GM12801 (cell line): Measurements from ENCODE around the gene NFIC.

Experiments used
- CTCF ChIP-seq: IDR thresholded peaks from one replicate; pipeline ENCODE4 v1.5.1; 2011; ENCODE audit warnings: control low read depth; ENCODE audit not compliant: insufficient read length; ENCODE audit errors: extremely low read depth

The NFIC gene

GRCh38 chr19:3364501-3364858 is 1.9 kb upstream of the NFIC start:
- TF ChIP-seq CTCF = no peak

GRCh38 chr19:3365093-3365835 is 1.1 kb upstream of the NFIC start:
- TF ChIP-seq CTCF = no peak

- no peak for TF ChIP-seq CTCF
Measured at GRCh38 chr19:3366753-3367627, 607 bp downstream of the NFIC start.

GRCh38 chr19:3367628-3368440 is 1.5 kb downstream of the NFIC start:
- no peak for TF ChIP-seq CTCF

GRCh38 chr19:3368441-3368795 is 2.0 kb downstream of the NFIC start:
- TF ChIP-seq CTCF = no peak

- TF ChIP-seq CTCF = no peak
Measured at GRCh38 chr19:3368848-3369336, 2.5 kb downstream of the NFIC start.
